Right kidney (tissue), 1 donor: ENCODE results near the gene CBX2.
"Not testable (repeated sequence)": the region's sequence is repeated elsewhere in the genome, so short reads cannot be mapped to it uniquely, and the experiment has no call there.

Experiments used
- DNase-seq: peaks from one replicate; pipeline ENCODE4 v3.0.0-alpha.2; 2016

Gene CBX2

GRCh38 chr17:79742589-79742918 lies 35.4 kb upstream of the CBX2 start:
- DNase-seq = no peak

GRCh38 chr17:79742951-79743476 lies 34.9 kb upstream of the CBX2 start:
- no peak for DNase-seq

GRCh38 chr17:79743614-79744013 lies 34.3 kb upstream of the CBX2 start:
- no peak for DNase-seq

- DNase-seq = no peak
Observed at GRCh38 chr17:79745641-79746105, 32.3 kb upstream of the CBX2 start.

GRCh38 chr17:79746889-79747507 lies 30.9 kb upstream of the CBX2 start:
- DNase-seq = no peak

GRCh38 chr17:79747508-79748294 lies 30.2 kb upstream of the CBX2 start:
- no peak for DNase-seq

- DNase-seq = no peak
Observed at GRCh38 chr17:79748295-79749099, 29.5 kb upstream of the CBX2 start.

GRCh38 chr17:79749156-79749815 lies 28.7 kb upstream of the CBX2 start:
- DNase-seq = no peak

- no peak for DNase-seq
Observed at GRCh38 chr17:79749958-79750357, 28.0 kb upstream of the CBX2 start.

GRCh38 chr17:79750650-79751545 lies 27.1 kb upstream of the CBX2 start:
- no peak for DNase-seq

- DNase-seq = no peak
Observed at GRCh38 chr17:79752175-79752574, 25.8 kb upstream of the CBX2 start.

- DNase-seq = no peak
Observed at GRCh38 chr17:79754370-79754769, 23.6 kb upstream of the CBX2 start.

- not testable (repeated sequence) for DNase-seq
Observed at GRCh38 chr17:79754903-79755302, 23.0 kb upstream of the CBX2 start.

- DNase-seq = no peak
Observed at GRCh38 chr17:79755591-79755990, 22.4 kb upstream of the CBX2 start.

- no peak for DNase-seq
Observed at GRCh38 chr17:79757140-79757745, 20.7 kb upstream of the CBX2 start.

- DNase-seq = no peak
Observed at GRCh38 chr17:79758271-79758670, 19.7 kb upstream of the CBX2 start.

GRCh38 chr17:79760197-79760906 lies 17.6 kb upstream of the CBX2 start:
- DNase-seq = no peak

GRCh38 chr17:79761894-79762589 lies 15.9 kb upstream of the CBX2 start:
- no peak for DNase-seq

GRCh38 chr17:79765708-79766107 lies 12.2 kb upstream of the CBX2 start:
- no peak for DNase-seq
